HG03025 (cell line): ENCODE results near the gene MYLK3.

Source experiments
- ATAC-seq: cut with Tn5 transposase; IDR thresholded peaks from one replicate; pipeline ENCODE4 v1.9.1; 2021; ENCODE audit warnings: mild to moderate bottlenecking, moderate library complexity; ENCODE audit not compliant: unreplicated experiment, low FRiP score

The MYLK3 gene

GRCh38 chr16:46762583-46762982 lies 14.4 kb upstream of the MYLK3 start:
- ATAC-seq: no peak

DNA sequence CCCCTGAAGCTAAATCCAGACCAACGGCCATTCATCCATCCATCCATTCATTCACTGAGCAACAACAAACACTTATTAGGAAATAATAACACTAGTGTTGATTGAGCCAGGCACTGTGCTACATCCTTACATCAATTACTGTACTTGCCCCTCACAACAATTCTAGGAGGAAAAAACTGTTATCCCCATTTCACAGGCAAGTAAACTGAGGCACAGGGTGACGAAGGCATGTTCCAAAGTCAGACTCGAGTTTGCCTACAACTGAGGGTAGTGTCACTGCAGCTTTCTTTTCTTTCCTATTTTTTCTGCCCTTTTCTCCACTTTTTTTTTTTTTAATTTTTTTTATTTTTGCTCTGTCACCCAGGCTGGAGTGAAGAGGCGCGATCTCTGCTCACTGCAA lies 11.2 kb upstream of the MYLK3 start:
- ATAC-seq: no peak

DNA sequence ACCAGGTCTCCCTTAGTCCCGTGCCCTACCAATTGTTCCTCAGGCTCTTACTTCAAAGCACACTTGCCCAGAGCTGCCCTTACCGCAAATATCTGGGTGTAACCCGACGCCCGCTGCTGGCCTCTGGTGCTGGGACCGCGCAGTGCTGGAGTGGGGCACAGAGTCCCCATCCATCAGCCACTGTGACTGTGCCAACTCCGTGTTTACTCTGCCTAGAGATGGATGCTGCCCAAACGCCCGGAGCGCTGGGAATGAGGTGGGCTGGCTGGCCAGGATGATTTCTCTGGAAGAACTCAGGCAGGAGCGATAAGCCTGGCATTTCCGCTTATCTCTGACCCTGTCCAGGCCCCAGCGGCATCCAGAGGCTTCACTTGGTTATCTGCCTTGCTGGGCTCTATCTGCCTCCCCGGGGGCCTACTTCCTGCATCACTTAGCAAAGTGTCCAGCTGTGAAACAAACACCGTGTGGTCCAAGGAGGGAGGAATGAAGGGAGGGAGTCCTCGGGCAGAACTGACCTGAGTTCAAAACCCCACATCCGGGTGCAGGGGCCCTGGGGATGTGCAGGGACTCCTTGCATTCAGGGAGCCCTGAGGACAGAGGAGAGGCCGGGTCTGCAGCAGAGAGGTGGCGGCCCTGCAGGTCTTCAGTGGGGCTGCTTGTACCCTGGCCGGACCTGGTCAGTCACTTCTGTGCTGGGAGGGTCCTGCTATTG lies 9.4 kb upstream of the MYLK3 start:
- ATAC-seq: no peak

GRCh38 chr16:46756772-46757171 lies 8.6 kb upstream of the MYLK3 start:
- ATAC-seq: no peak

DNA sequence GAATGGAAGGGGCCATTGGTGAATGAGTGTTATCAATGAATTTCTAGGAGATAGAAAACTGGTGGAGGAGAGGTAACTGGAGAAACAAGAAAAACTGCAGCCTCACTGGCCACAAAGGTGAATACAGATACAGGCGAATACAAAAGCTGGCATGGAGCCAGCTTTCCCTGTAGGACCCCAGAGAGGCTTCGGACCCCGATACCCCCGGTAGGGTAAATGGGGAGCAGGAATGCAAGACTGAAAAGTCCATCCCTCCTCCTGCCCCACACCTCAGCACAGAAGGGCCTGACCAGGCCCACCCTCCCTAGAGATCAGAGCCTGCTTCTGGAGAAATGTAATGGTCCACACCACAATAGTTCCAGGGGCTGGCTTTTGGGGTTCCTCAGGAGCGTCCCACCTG lies 4.9 kb upstream of the MYLK3 start:
- ATAC-seq: no peak

GRCh38 chr16:46751381-46751780 lies 3.2 kb upstream of the MYLK3 start:
- ATAC-seq: no peak

GRCh38 chr16:46748775-46749705 lies 896 bp upstream of the MYLK3 start:
- no peak for ATAC-seq

DNA sequence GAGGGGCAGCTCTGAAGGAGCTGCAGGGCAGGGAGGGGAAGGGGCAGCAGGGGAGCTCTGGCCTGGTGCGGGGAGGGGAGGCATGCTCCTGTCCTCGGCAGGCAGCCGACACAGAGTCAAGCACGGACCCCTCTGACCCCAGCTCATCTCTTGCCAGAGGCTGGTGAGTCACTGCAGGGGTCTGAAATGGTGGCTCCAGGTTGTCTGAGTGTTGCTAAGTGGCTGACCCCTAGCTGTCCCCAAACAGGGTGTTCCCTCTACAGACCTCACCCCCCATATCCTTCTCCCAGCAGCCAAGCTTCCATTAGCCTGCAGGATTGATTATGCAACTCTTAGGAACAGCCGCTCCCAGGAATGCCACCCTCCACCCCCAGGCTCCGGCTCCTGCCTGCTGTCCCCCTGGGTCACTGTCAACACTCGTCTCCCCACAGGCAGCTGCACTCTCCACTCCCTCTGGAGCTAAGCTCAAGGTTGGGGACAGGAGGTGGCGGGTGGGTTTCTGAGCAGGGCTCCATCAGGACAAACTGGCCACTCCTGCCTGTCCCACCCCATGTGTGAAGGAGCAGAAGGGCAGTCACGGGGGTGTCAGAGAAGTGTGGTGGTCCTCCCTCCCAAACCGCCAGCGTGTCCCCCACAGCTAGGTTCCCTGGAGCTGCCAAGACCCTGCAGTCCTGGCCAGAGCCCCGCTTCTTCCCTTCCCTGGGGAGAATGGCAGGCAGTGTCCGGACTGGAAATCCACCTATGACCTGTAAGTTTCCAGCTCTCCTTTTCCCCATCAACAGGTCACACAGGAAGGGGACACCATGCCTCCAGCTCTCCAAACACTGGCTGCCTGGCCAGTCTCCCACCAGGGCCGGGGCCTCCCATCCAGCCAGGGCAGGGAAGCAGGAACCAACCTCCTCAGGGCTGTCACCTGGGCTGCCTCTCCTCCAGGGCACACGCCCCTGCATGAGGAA lies 1.0 kb downstream of the MYLK3 start:
- ATAC-seq: no peak

DNA sequence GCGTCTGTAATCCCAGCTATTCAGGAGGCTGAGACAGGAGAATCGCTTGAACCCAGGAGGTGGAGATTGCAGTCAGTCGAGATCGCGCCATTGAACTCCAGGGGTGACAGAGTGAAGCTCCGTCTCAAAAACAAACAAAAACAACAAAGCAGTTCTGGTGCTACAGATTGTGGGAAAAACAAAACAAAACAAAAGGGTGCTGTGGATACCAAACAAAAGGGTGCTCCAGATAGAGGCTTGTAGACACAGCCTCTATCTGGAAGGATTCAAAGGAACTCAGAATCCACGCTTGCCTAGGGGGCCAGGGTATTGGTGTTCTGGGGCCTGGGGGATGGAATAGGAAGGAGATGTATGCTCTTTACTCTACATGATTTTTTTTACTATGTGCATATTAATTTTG lies 2.5 kb downstream of the MYLK3 start:
- no peak for ATAC-seq

DNA sequence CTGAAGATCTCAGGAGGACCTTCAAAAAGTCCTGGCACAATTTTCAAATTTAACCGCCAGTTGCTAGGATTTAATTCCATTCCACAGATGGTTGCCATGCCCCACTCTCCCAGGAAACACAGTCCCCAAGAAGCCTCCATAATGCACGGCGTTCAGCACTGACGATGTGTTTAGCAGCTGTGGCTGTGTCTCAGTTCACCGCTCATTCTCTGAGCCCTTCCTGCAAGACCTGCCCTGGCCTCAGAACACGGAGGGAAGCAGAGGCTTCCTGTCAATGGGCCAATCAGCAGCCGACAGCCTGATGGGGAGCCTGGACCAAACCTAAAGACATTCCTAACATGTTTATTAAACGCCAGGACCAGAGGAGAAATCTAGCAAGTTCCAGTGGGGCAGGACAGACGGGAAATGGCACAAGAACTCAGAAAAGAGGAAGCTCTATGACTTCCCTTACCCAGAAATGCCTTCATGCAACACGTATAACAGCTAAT lies 4.9 kb downstream of the MYLK3 start:
- no peak for ATAC-seq

- ATAC-seq: no peak
These were observed 8.2 kb downstream of the MYLK3 start for GRCh38 chr16:46739934-46740333.

GRCh38 chr16:46737621-46738214 lies 10.4 kb downstream of the MYLK3 start:
- ATAC-seq: no peak

DNA sequence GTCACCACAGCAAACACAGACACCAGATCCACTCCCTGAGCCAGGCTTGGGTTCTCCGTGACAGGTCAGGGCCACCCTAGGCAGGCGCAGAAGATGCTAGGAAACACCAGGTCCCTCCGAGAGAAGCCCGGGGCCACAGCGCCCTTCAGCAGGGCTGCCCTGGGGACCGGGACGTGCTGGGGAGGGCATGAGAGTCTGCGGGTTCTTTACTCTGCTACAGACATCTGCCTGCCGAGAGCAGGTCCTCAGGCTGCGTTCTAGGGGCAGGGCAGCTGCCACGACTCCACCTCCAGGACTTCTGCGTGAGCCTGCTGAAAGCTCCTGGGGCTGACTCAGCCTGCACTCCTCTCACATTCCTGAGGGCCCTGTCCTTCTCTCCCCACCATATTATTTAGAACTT lies 11.4 kb downstream of the MYLK3 start:
- ATAC-seq: no peak

- no peak for ATAC-seq
These were observed 14.8 kb downstream of the MYLK3 start for GRCh38 chr16:46733319-46733830.

DNA sequence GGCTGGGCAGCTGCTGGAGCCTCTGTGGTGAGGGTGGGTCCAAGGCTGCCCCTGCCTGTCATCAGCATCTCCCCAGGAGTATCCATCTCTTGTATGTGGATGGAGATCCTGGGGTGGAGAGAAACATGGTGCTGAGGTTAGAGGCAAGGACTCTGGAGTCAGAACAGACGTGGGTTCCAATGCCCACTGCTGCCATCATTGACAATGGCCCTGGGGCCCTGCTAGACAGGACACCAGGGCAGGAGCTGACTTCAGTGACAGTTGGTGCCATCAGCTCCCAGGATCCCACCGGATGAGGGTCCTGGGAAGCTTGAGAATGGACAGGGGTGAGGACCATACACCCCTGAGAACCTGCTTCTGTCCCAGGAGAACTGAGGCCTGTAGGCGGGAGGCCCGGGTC lies 15.6 kb downstream of the MYLK3 start:
- ATAC-seq: no peak

- no peak for ATAC-seq
These were observed 16.2 kb downstream of the MYLK3 start for GRCh38 chr16:46731691-46732555.

GRCh38 chr16:46730801-46731690 lies 17.1 kb downstream of the MYLK3 start:
- no peak for ATAC-seq

- no peak for ATAC-seq
These were observed 18.0 kb downstream of the MYLK3 start for GRCh38 chr16:46730126-46730525.
